Measurements from ENCODE around the gene DNAJC6.
"Not testable (repeated sequence)": the region's sequence is repeated elsewhere in the genome, so short reads cannot be mapped to it uniquely, and the experiment has no call there.

DNAJC6 gene

DNA sequence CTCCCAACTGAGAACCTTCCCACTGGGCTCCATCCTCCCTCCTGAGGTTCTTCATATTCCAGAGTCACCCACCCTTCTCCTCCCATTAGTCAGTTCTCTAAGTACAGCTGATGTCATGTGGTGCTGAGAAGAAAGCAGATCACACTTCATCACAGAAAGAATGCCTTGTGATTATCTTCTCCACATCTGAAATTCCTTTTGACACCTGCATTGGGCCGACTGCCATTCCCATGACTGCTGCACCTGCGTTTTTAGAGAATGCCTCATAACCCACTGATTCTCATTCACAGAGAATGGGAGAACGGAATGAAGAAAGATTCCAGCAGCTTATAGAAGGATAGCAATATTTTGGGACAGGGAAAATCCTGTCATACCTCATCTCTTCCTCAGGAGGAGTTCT, 125.4 kb downstream of the DNAJC6 start:
- no peak for DNase-seq

DNA sequence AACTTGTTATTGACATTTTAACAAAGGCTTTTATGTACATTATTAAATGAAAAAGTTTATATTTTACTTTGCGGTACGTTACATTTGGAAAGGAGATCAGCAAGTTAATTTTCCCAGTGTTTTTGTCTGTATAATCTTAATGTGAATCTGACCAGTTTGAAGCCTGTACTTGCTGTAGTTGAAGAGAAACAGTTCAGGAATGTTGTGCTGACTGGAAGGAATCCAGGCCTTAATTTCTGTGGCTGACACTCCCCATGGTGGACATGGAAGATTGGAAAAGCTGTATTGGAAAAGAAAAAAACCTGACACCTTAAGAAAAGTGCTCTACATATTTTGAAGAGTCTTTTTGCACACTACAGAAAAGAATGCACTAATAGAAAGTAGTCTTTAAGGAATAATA, 126.6 kb downstream of the DNAJC6 start:
- DNase-seq = no peak

DNA sequence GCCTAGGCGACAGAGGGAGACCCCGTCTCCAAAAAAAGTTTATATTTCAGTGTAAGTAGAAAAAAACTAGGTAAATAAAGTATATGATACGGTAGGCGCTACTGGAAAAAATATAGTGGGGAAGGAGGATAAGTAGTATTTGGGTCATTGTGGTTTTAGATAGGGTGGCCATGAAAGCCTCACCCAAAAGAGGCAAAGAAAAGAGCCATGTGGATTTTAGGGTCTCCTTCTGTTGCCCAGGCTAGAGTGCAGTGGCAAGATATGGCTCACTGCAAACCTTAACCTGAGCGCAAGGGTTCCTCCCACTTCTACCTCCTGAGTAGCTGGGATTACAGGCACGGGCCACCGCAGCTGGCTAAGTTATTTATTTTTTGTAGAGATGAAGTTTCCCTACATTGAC, 128.3 kb downstream of the DNAJC6 start:
- DNase-seq = no peak

DNA sequence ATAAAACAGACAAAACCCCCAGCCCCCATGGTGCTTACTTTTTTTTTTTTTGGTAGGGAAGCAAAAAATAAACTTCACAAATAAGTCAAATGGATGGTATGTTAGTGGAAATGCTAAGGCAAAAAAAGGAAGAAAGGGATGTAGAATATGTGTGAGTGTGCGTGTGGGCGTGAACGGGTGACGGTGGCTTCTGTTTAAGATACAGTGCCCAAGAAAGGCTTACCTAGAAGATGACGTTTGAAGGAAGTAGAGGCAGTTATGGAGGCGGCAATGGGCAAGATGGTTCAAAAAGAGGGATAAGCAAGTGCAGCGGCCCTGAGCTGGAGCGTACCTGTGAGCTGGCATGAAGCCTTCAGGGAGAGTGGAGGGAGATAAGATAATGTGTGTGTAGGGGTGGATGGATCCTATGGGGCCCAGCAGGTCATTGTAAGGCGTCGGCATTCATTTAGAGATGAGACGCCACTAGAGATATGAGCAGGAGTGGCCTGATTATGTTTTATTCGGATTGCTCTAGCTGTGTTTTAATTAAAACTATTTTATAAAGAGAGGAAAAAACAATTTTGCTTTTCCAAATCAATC, 131.1 kb downstream of the DNAJC6 start:
- no peak for DNase-seq

DNA sequence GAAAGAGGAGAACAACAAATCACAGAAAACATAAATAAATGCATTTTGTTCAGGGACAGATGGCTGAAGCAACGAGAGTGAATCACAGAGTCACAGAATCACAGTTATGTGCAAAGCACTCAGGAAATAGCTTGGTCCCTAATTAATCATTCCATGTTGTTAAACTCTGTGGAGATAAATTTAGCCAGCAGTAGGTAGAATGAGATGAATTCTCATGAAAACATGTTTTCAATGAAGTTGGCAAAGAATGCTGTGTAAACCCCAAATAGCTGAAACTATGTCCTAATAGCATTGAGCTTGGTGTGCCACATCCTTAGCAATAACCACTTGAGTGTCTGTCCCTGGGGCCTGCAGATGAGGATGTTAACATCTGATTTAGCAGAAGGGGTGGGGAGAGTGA, 131.6 kb downstream of the DNAJC6 start:
- DNase-seq = no peak

DNA sequence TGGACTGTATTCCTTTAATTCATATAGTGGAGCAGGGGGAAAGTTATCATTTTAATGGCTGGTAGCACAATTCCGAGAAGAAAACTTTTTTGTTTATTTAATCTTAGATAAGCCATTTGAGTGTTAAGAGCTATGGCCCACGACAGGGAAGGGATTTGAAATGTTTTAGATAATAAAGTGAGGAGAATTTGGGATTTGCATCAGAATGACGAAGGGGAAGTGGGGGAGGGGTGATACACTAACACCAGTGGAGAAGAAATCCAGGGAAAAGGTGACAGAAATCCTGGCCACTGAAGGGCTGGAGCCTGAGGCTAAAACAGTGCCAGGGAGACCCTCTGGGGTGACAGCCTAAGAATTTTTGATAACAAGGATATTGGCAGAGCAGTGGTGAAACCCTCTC, 132.1 kb downstream of the DNAJC6 start:
- no peak for DNase-seq

DNA sequence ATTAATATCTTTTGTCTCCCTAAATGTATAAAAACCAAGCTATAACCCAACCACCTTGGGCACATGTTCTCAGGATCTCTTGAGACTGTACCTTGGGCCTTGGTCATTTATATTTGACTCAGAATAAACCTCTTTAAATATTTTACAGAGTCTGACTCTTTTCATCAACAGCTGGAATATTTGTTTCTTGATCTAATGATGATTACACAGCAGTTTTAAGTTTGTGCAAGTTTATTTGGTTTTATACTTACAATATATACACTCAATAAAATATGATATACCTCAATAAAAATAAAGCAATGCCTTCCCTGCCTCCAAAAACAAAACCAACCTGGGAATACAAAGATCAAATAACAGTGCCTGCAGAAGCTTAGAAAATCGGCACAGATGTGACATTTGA, 133.1 kb downstream of the DNAJC6 start:
- DNase-seq = no peak

- no peak for DNase-seq
Measured at GRCh38 chr1:65443647-65444046, 134.3 kb downstream of the DNAJC6 start.

DNA sequence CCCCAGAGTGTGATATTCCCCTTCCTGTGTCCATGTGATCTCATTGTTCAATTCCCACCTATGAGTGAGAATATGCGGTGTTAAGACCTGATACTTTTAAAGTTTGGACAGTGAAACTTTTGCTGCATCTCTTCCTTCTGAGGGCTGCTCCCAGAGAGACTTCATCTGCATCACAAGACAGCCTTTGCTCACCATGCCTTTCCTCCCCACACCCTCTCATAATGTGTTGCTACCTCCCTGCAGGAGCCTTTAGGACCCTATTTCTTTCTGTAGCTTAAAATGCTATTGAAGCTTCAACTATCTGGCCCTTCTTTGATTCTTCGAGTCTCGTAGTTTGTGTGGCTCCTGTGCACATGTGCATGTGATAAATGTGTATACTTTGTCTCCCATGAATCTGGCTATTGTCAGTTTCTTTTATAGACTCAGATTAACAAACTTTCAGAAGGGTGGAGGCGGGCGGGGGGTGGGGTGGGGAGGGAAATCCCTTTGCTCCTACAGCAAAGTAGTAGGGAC, 134.8 kb downstream of the DNAJC6 start:
- no peak for DNase-seq

GRCh38 chr1:65445837-65446236, 136.5 kb downstream of the DNAJC6 start:
- DNase-seq = no peak

- DNase-seq = no peak
Measured at GRCh38 chr1:65449214-65449823, 140.0 kb downstream of the DNAJC6 start.

DNA sequence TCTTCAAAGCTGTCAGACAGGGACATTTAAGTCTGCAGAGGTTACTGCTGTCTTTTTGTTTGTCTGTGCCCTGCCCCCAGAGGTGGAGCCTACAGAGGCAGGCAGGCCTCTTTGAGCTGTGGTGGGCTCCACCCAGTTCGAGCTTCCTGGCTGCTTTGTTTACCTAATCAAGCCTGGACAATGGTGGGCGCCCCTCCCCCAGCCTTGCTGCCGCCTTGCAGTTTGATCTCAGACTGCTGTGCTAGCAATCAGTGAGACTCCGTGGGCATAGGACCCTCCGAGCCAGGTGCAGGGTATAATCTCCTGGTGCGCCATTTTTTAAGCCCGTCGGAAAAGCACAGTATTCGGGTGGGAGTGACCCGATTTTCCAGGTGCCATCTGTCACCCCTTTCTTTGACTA, 146.3 kb downstream of the DNAJC6 start:
- not testable (repeated sequence) for DNase-seq

DNA sequence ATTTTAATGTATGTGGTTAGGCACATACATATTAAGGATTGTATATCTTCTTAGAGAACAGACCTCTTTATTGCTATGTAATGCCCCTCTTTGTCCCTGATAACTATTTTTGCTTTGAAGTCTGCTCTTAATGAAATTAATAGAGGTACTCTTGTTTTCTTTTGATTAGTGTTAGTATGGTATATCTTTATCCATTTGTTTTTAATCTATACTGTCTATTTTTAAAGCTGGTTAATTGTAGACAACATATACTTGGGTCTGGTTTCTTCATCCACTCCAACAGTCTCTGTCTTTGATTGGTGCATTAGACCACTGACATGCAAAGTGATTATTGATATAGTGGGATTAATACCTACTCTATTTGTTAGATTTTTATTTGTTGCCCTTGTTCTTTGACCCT, 147.1 kb downstream of the DNAJC6 start:
- no peak for DNase-seq

DNA sequence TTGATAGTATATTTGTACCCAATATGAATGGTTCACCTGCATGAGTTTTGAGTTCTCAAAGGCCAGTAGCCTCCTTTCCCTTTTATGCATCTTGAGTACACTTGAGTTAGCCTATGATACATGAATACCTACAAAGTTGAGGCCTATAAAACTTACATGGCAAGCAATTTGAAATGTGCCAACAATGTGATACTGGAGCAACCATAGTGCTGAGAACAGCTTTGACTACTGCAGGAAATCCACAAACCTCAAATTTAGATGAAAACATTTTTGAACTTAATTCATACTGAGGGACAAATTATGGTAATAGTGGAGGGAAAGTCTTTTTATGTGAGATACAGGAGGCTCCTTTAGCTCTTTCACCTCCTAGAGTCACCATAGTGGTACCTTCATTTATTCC, 148.5 kb downstream of the DNAJC6 start:
- no peak for DNase-seq

- DNase-seq = no peak
Measured at GRCh38 chr1:65458730-65459396, 149.5 kb downstream of the DNAJC6 start.

DNA sequence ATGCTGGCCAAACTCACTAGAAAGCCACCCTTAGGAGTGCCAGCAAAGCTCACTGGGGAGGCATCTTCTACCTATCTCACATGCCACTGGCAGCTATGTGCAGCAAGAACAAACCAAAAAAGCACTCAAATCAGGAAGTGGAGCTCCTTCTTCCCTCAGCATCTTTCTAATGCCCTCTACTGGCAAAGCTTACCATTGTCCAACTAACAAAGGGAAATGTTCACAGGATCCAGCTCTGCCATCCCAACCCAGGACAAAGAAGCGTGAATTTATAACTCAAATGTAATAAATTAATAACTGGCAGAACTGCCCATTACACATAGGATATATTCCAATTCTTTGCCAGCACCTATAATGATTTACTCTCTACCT, 150.0 kb downstream of the DNAJC6 start:
- no peak for DNase-seq

Measured in activated gamma-delta T cell (primary cell).